CD14-positive monocyte (primary cell): ENCODE results near the gene UTP11. TPM values are rescaled to one million over a fixed set of nuclear protein-coding genes. Genes with fewer than 3 reads are reported as not detected.
A peak's percentile ranks its signal among the peaks of the same experiment; 100 is the strongest.
"Not testable (repeated sequence)": the region's sequence is repeated elsewhere in the genome, so short reads cannot be mapped to it uniquely, and the experiment has no call there.

Source experiments
- DNase-seq, 3 donors: peaks; one replicate each; pipeline ENCODE4 v3.0.0-alpha.2; 2011 to 2022
- H2AFZ ChIP-seq: 2 replicates; pipeline ENCODE4 v1.6.0; 2012; ENCODE audit warnings: mild to moderate bottlenecking, low read depth, low read length, inconsistent platforms; ENCODE audit not compliant: insufficient read depth, poor library complexity, severe bottlenecking
- H3K27ac ChIP-seq, 2 donors: 1 replicate in 1 of 2; 2 replicates in 1 of 2; pipeline ENCODE4 v1.5.1; 2012 to 2013; ENCODE audit warnings: low read length in 2 of 2, control low read depth in 1 of 2, inconsistent platforms in 1 of 2, low read depth in 1 of 2, mild to moderate bottlenecking in 1 of 2
- H3K27me3 ChIP-seq, 2 donors: one replicate each; pipeline versions ENCODE4 v1.6.0 to v1.6.1; 2011 to 2013; ENCODE audit warnings: low read length in 2 of 2; ENCODE audit not compliant: control insufficient read depth in 2 of 2, insufficient read depth in 2 of 2
- H3K36me3 ChIP-seq, 2 donors: replicated peaks in 1 of 2; 1 replicate in 1 of 2; 2 replicates in 1 of 2; pipeline versions ENCODE4 v1.5.1 to v1.6.1; 2012 to 2013; ENCODE audit warnings: low read length in 2 of 2, control low read depth in 1 of 2, inconsistent platforms in 1 of 2, mild to moderate bottlenecking in 1 of 2; ENCODE audit not compliant: insufficient read depth in 2 of 2, control insufficient read depth in 1 of 2
- H3K4me1 ChIP-seq, 2 donors: 1 replicate in 1 of 2; 2 replicates in 1 of 2; pipeline versions ENCODE4 v1.5.1 to v1.6.1; 2012 to 2013; ENCODE audit warnings: low read length in 2 of 2, control low read depth in 1 of 2, inconsistent platforms in 1 of 2, mild to moderate bottlenecking in 1 of 2, moderate library complexity in 1 of 2; ENCODE audit not compliant: insufficient read depth in 2 of 2, control insufficient read depth in 1 of 2
- H3K4me2 ChIP-seq: replicated peaks from 2 replicates; pipeline ENCODE3; 2012; ENCODE audit warnings: low read length, moderate library complexity, mild to moderate bottlenecking; ENCODE audit not compliant: poor library complexity, severe bottlenecking; ENCODE audit errors: extremely low read depth
- H3K4me3 ChIP-seq, 3 experiments: fragments of 200-600 bp in 1 of 3; sonication (generic) in 1 of 3; replicated peaks in 1 of 3; 1 replicate in 2 of 3; 2 replicates in 1 of 3; pipeline ENCODE4 v1.5.1; 2011 to 2013; ENCODE audit warnings: low read length in 3 of 3, mild to moderate bottlenecking in 3 of 3, control low read depth in 2 of 3, low read depth in 2 of 3, inconsistent platforms in 1 of 3, moderate library complexity in 1 of 3
- H3K79me2 ChIP-seq: 2 replicates; pipeline ENCODE4 v1.6.0; 2012; ENCODE audit warnings: mild to moderate bottlenecking, control low read depth, inconsistent platforms, low read length, moderate library complexity; ENCODE audit not compliant: insufficient read depth
- H3K9ac ChIP-seq: 2 replicates; pipeline ENCODE4 v1.6.0; 2017; ENCODE audit warnings: low read length, mild to moderate bottlenecking; ENCODE audit not compliant: insufficient read depth, poor library complexity, severe bottlenecking
- H3K9me3 ChIP-seq, 2 donors: replicated peaks in 1 of 2; 1 replicate in 1 of 2; 2 replicates in 1 of 2; pipeline versions ENCODE4 v1.5.1 to v1.6.1; 2012 to 2013; ENCODE audit warnings: low read length in 2 of 2, control low read depth in 1 of 2; ENCODE audit not compliant: control insufficient read depth in 1 of 2, insufficient read depth in 1 of 2
- H4K20me1 ChIP-seq: 2 replicates; pipeline ENCODE4 v1.6.0; 2012; ENCODE audit warnings: mild to moderate bottlenecking, low read length, control low read depth, moderate library complexity; ENCODE audit not compliant: insufficient read depth
- H3K27ac Mint-ChIP-seq, 7 donors: one replicate each; pipeline ENCODE4 v1.8.0; 2020; ENCODE audit warnings: mild to moderate bottlenecking in 7 of 7, mixed read lengths in 7 of 7, moderate library complexity in 6 of 7, inconsistent platforms in 2 of 7
- H3K27me3 Mint-ChIP-seq, 3 donors: one replicate each; pipeline ENCODE4 v1.8.0; 2021 to 2022; ENCODE audit warnings: low read depth in 3 of 3, mild to moderate bottlenecking in 3 of 3, mixed read lengths in 3 of 3, moderate library complexity in 3 of 3, inconsistent platforms in 1 of 3
- H3K36me3 Mint-ChIP-seq, 2 donors: one replicate each; pipeline ENCODE4 v1.8.0; 2020; ENCODE audit warnings: mixed read lengths in 2 of 2, inconsistent platforms in 1 of 2, mild to moderate bottlenecking in 1 of 2
- H3K4me1 Mint-ChIP-seq: one replicate; pipeline ENCODE4 v1.8.0; 2020; ENCODE audit warnings: mild to moderate bottlenecking, mixed read lengths
- H3K4me3 Mint-ChIP-seq, 2 donors: one replicate each; pipeline ENCODE4 v1.8.0; 2020; ENCODE audit warnings: mild to moderate bottlenecking in 2 of 2, mixed read lengths in 2 of 2, moderate library complexity in 1 of 2
- H3K9me3 Mint-ChIP-seq, 7 donors: one replicate each; pipeline ENCODE4 v1.8.0; 2020 to 2022; ENCODE audit warnings: mixed read lengths in 7 of 7, mild to moderate bottlenecking in 6 of 7, moderate library complexity in 6 of 7, inconsistent platforms in 2 of 7
- CTCF ChIP-seq: fragments of 200-600 bp; IDR thresholded peaks from one replicate; pipeline ENCODE4 v1.8.0; 2022; ENCODE audit warnings: antibody characterized with exemption, mild to moderate bottlenecking
- WGBS: methylation state at CpG from one replicate; pipeline ENCODE4 v1.1.5; 2013; ENCODE audit warnings: missing lambda C conversion rate; ENCODE audit not compliant: insufficient coverage; 5-methylcytosine and 5-hydroxymethylcytosine counted together
- intact Hi-C, 2 donors: fragments of 100-400 bp; cut with micrococcal nuclease; formaldehyde crosslinking; loops; one replicate each; pipeline versions ENCODE4 v1.15.0 to v1.15.1; 2023
- polyA plus RNA-seq, 3 donors: library from polyadenylated mRNA; depleted of rRNA in 1 of 3; unstranded in 2 of 3; stranded (reverse) in 1 of 3; fragments of 300-500 nt in 2 of 3; fragments of >200 nt in 1 of 3; fragmentation: Illumina TruSeq in 2 of 3; gene quantifications; 1 replicate in 2 of 3; 2 replicates in 1 of 3; pipeline ENCODE4 v1.2.3, GENCODE V29; 2012 to 2021

UTP11 gene
- polyA plus RNA-seq, 3 donors, result 10.9 to 26.0 (median 20.5) TPM

GRCh38 chr1:37965301-37965700 lies 47.2 kb upstream of the UTP11 start:
- Histone ChIP-seq H3K9ac (no peak overlapping the region), H3K4me2 (no peak overlapping the region), H4K20me1 (no peaks in the 10 kb centered on the region), H3K9me3 (no peaks in the 10 kb centered on the region), H3K4me3 (no peak overlapping the region), H3K4me1 (no peaks in the 10 kb centered on the region), H3K27me3 (no peaks in the 10 kb centered on the region), H3K79me2 (no peaks in the 10 kb centered on the region), H2AFZ (no peak overlapping the region), H3K36me3 (peaks cover 60 to 85% of the 10 kb centered on the region in 2 donors), H3K27ac (no peak overlapping the region)
- Mint-ChIP-seq H3K27ac (peak overlapping the region in 1 of 7 donors; percentile 54), H3K4me1 (no peaks in the 10 kb centered on the region), H3K4me3 (no peak overlapping the region), H3K9me3 (no peaks in the 10 kb centered on the region), H3K36me3 (peaks cover 70 to 94% of the 10 kb centered on the region in 2 donors), H3K27me3 (no peaks in the 10 kb centered on the region)
- intact Hi-C loops, result no loop called here
- no peak for DNase-seq
- TF ChIP-seq CTCF, result no peak
- 95% methylated on average over 3 of the region's 4 CpGs for WGBS

- intact Hi-C loops, result loop anchor here in 1 of 2 donors (10.0 kb wide), 1 partner anchor 89 kb away; no protein-coding TSS in a partner anchor
- not testable (repeated sequence) for DNase-seq, H3K9ac ChIP-seq, H3K4me2 ChIP-seq, H4K20me1 ChIP-seq, H3K27me3 Mint-ChIP-seq, H3K4me1 ChIP-seq, H3K79me2 ChIP-seq, H3K4me3 ChIP-seq, H3K4me3 Mint-ChIP-seq, H3K9me3 ChIP-seq, H3K4me1 Mint-ChIP-seq, H3K9me3 Mint-ChIP-seq, H3K27me3 ChIP-seq, H2AFZ ChIP-seq, H3K27ac Mint-ChIP-seq, H3K27ac ChIP-seq
- H3K36me3 ChIP-seq, result peaks cover 55 to 89% of the 10 kb centered on the region in 2 donors
- WGBS, result no CpG with 5 or more reads among the region's 5 CpGs
- H3K36me3 Mint-ChIP-seq, result peaks cover 88 to 100% of the 10 kb centered on the region in 2 donors
These were observed 38.9 kb upstream of the UTP11 start for GRCh38 chr1:37973684-37974083.
